B cell (primary cell): ENCODE data around the gene PPP1R16B. TPM values are rescaled to one million over a fixed set of nuclear protein-coding genes. Genes with fewer than 3 reads are reported as not detected.

Experiments used
- ATAC-seq: fragments of 200-7000 bp; cut with Tn5 transposase; one replicate; pipeline ENCODE4 v1.10.0; 2021; ENCODE audit warnings: low read depth, mild to moderate bottlenecking, moderate number of reproducible peaks, moderate library complexity
- CTCF ChIA-PET: fragments of 350-600 bp; sonication (Branson Sonifier 250); formaldehyde crosslinking; loops from one replicate; lab custom pipeline; 2021; ENCODE audit warnings: antibody characterized with exemption, inconsistent platforms; lab: Charles Lee
- POLR2A ChIA-PET: fragments of 350-600 bp; sonication (Branson Sonifier 250); formaldehyde crosslinking; loops from one replicate; lab custom pipeline; 2021; ENCODE audit warnings: antibody characterized with exemption; lab: Charles Lee
- DNase-seq: peaks from one replicate; pipeline ENCODE4 v3.0.0; 2013
- H2AFZ ChIP-seq: 2 replicates; pipeline ENCODE4 v1.6.1; 2012; ENCODE audit warnings: mild to moderate bottlenecking, low read depth, low read length; ENCODE audit not compliant: insufficient read depth, poor library complexity, severe bottlenecking
- H3K27ac ChIP-seq, 2 donors: 1 replicate in 1 of 2; 2 replicates in 1 of 2; pipeline ENCODE4 v1.5.1; 2012 to 2013; ENCODE audit warnings: low read length in 2 of 2, mild to moderate bottlenecking in 2 of 2, moderate library complexity in 1 of 2
- H3K27me3 ChIP-seq, 4 experiments: fragments of 200-600 bp in 1 of 4; sonication (generic) in 1 of 4; replicated peaks in 1 of 4; 1 replicate in 2 of 4; 2 replicates in 2 of 4; pipeline versions ENCODE4 v1.6.1 to v1.7.0; 2013 to 2016; ENCODE audit warnings: low read length in 3 of 4, mild to moderate bottlenecking in 2 of 4, mixed read lengths in 1 of 4, moderate library complexity in 1 of 4; ENCODE audit not compliant: insufficient read depth in 4 of 4, control insufficient read depth in 3 of 4; ENCODE audit errors: control extremely low read depth in 1 of 4
- H3K36me3 ChIP-seq, 2 experiments: replicated peaks in 1 of 2; 1 replicate in 1 of 2; 2 replicates in 1 of 2; pipeline versions ENCODE4 v1.6.1 to v1.7.1; 2013; ENCODE audit warnings: low read length in 1 of 2; ENCODE audit not compliant: insufficient read depth in 2 of 2, control insufficient read depth in 1 of 2; ENCODE audit errors: control extremely low read depth in 1 of 2, extremely low read depth in 1 of 2
- H3K4me1 ChIP-seq, 2 donors: fragments of 200-600 bp in 1 of 2; sonication (generic) in 1 of 2; 1 replicate in 1 of 2; 2 replicates in 1 of 2; pipeline versions ENCODE4 v1.5.1 to v1.6.1; 2013 to 2017; ENCODE audit warnings: low read length in 2 of 2; ENCODE audit not compliant: control insufficient read depth in 2 of 2, insufficient read depth in 2 of 2
- H3K4me2 ChIP-seq: replicated peaks from 2 replicates; pipeline ENCODE3; 2012; ENCODE audit warnings: mild to moderate bottlenecking, low read depth, low read length; ENCODE audit not compliant: poor library complexity, severe bottlenecking
- H3K4me3 ChIP-seq, 5 experiments: fragments of 200-600 bp in 1 of 5; sonication (generic) in 1 of 5; 1 replicate in 3 of 5; 2 replicates in 2 of 5; pipeline versions ENCODE4 v1.5.1 to v1.7.0; 2011 to 2016; ENCODE audit warnings: low read length in 4 of 5, mild to moderate bottlenecking in 4 of 5, low read depth in 2 of 5, control low read depth in 1 of 5, moderate library complexity in 1 of 5; ENCODE audit not compliant: insufficient read depth in 1 of 5; ENCODE audit errors: control extremely low read depth in 1 of 5, extremely low read depth in 1 of 5
- H3K79me2 ChIP-seq: fragments of 200-600 bp; sonication (generic); one replicate; pipeline ENCODE4 v1.6.0; 2016; ENCODE audit warnings: low read length; ENCODE audit not compliant: control insufficient read depth, insufficient read depth
- H3K9ac ChIP-seq: fragments of 200-600 bp; sonication (generic); 2 replicates; pipeline ENCODE4 v1.6.1; 2017; ENCODE audit warnings: mild to moderate bottlenecking, low read length, moderate library complexity
- H3K9me3 ChIP-seq, 3 donors: one replicate each; pipeline versions ENCODE4 v1.6.1 to v1.7.1; 2013; ENCODE audit warnings: low read length in 2 of 3; ENCODE audit not compliant: control insufficient read depth in 2 of 3, insufficient read depth in 1 of 3; ENCODE audit errors: control extremely low read depth in 1 of 3
- H4K20me1 ChIP-seq: 2 replicates; pipeline ENCODE4 v1.6.0; 2012; ENCODE audit warnings: mild to moderate bottlenecking, low read length; ENCODE audit not compliant: insufficient read depth, control insufficient read depth, poor library complexity, severe bottlenecking
- H3K27ac Mint-ChIP-seq: one replicate; pipeline ENCODE4 v1.8.0; 2021; ENCODE audit warnings: mixed read lengths
- H3K27me3 Mint-ChIP-seq: one replicate; pipeline ENCODE4 v1.8.0; 2021; ENCODE audit warnings: mixed read lengths
- H3K4me1 Mint-ChIP-seq: one replicate; pipeline ENCODE4 v1.8.0; 2021; ENCODE audit warnings: mixed read lengths
- H3K4me3 Mint-ChIP-seq: one replicate; pipeline ENCODE4 v1.8.0; 2021; ENCODE audit warnings: mixed read lengths
- H3K9me3 Mint-ChIP-seq: one replicate; pipeline ENCODE4 v1.8.0; 2022; ENCODE audit warnings: mixed read lengths; ENCODE audit not compliant: insufficient read depth
- EZH2 ChIP-seq: IDR thresholded peaks from 2 replicates; pipeline ENCODE4 v1.6.1; 2012; ENCODE audit warnings: borderline replicate concordance, low read depth, mild to moderate bottlenecking, moderate library complexity, low read length; ENCODE audit not compliant: insufficient read depth, poor library complexity, severe bottlenecking
- WGBS: methylation state at CpG from one replicate; pipeline ENCODE4 v1.1.5; 2013; ENCODE audit warnings: missing lambda C conversion rate; ENCODE audit not compliant: insufficient coverage; 5-methylcytosine and 5-hydroxymethylcytosine counted together
- intact Hi-C: fragments of 100-400 bp; cut with micrococcal nuclease; formaldehyde crosslinking; loops from one replicate; pipeline ENCODE4 v1.10.0; 2022
- polyA plus RNA-seq: library from polyadenylated mRNA; depleted of rRNA; stranded (reverse); fragments of >200 nt; gene quantifications from 2 replicates; pipeline ENCODE4 v1.2.3, GENCODE V29; 2012
- total RNA-seq, 2 donors: library from RNA; stranded (reverse); fragments of 120-200 nt in 1 of 2; gene quantifications; 1 replicate in 1 of 2; 2 replicates in 1 of 2; pipeline versions ENCODE4 v1.2.3 to v1.2.4, GENCODE V29; 2013 to 2022
- TF ChIP-seq, protein P1 (sequence below): fragments of 200-600 bp; IDR thresholded peaks from one replicate; pipeline ENCODE4 v1.8.0; 2022; ENCODE audit warnings: antibody characterized with exemption, mild to moderate bottlenecking

PPP1R16B gene
- total and polyA plus RNA-seq, 2 donors (not counting 1 experiment from before 2014, with no cell fraction given) = 58.8 to 108 TPM

DNA sequence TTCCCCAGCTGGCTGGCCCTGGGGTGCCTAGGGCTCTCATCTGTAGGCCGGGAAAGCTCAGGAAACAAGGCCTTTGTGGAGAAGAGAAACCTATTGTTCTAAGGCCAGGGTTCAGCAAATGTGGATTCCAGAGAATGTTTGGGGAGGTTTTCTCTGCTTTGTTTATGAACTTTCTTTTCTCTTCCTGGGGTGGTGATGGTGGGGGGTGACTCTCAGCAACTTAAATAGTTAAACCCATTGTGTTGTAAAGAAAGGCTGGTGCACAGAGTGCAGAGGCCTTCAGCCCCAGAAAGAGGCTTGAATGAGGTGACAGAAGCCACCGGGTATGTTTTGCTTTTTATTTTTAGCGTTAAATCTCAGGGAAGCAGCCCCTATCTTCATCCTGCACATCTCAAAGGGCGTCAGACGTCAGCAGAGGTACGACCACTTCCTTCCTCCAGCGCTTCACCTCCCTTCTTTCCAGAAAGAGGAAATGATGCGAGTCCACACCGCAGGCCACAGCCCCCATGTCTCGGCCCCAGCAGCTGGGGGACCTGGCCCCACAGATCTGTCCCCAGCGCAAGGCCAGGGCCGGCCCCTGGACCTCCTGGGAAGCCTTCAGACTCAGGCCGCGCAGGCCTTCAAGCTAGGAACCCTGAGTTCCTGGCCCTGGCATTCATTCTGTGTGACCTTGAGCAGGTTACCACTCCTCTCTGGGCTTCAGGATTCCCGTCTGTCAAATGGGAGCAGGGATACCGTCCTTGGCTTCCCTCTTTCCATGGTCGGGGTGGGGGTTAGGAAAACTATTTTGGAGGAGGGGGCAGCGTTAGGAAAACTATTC lies 605 bp upstream of the PPP1R16B start:
- Mint-ChIP-seq H3K4me3 (peak overlapping the region; percentile 82), H3K27ac (peak overlapping the region; percentile 96), H3K27me3 (no peaks in the 10 kb centered on the region), H3K4me1 (peaks cover 47% of the 10 kb centered on the region), H3K9me3 (no peaks in the 10 kb centered on the region)
- ChIA-PET CTCF (interaction anchor here (0.7 to 6.4 kb wide), 20 partner anchors 11 to 157 kb away, joined by 3 to 141 read pairs (median 6); partner anchors contain the start of genes ACTR5 and DHX35), POLR2A (interaction anchor here (0.6 to 4.9 kb wide), 15 partner anchors 8 to 157 kb away, joined by 3 to 64 read pairs (median 5); partner anchors contain the start of gene DHX35)
- H3K36me3 ChIP-seq = peaks cover 0 to 16% of the 10 kb centered on the region in 2 experiments
- TF ChIP-seq, protein P1, sequence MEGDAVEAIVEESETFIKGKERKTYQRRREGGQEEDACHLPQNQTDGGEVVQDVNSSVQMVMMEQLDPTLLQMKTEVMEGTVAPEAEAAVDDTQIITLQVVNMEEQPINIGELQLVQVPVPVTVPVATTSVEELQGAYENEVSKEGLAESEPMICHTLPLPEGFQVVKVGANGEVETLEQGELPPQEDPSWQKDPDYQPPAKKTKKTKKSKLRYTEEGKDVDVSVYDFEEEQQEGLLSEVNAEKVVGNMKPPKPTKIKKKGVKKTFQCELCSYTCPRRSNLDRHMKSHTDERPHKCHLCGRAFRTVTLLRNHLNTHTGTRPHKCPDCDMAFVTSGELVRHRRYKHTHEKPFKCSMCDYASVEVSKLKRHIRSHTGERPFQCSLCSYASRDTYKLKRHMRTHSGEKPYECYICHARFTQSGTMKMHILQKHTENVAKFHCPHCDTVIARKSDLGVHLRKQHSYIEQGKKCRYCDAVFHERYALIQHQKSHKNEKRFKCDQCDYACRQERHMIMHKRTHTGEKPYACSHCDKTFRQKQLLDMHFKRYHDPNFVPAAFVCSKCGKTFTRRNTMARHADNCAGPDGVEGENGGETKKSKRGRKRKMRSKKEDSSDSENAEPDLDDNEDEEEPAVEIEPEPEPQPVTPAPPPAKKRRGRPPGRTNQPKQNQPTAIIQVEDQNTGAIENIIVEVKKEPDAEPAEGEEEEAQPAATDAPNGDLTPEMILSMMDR = no peak
- no peak for TF ChIP-seq EZH2
- H3K27me3 ChIP-seq = no peaks in the 10 kb centered on the region
- peak; percentile 90 for DNase-seq
- WGBS = 0% methylated on average over 15 of the region's 18 CpGs
- H3K79me2 ChIP-seq = peaks cover 47% of the 10 kb centered on the region
- H3K4me1 ChIP-seq = peaks cover 43 to 48% of the 10 kb centered on the region in 2 donors
- peak overlapping the region; percentile 17 to 99 (median 95) for H3K4me3 ChIP-seq
- no peaks in the 10 kb centered on the region for H3K9me3 ChIP-seq
- H3K4me2 ChIP-seq = peak overlapping the region; percentile 93
- H2AFZ ChIP-seq = peak overlapping the region; percentile 14
- intact Hi-C loops = loop anchor here (1.0 to 2.0 kb wide), 5 partner anchors 14 to 88 kb away; partner anchors contain the start of gene ACTR5
- peak overlapping the region; percentile 99 for H3K27ac ChIP-seq
- peak; percentile 65 for ATAC-seq
- H4K20me1 ChIP-seq = peaks cover 47% of the 10 kb centered on the region
- H3K9ac ChIP-seq = peak overlapping the region; percentile 98
